ENCODE data around the gene JAG1.
"Not testable (repeated sequence)": the region's sequence is repeated elsewhere in the genome, so short reads cannot be mapped to it uniquely, and the experiment has no call there.

Gene JAG1

GRCh38 chr20:10634683-10635411 is 39.0 kb downstream of the JAG1 start:
- no peak for DNase-seq

GRCh38 chr20:10634211-10634610 is 39.6 kb downstream of the JAG1 start:
- DNase-seq: no peak

- DNase-seq: no peak
Measured at GRCh38 chr20:10633718-10634117, 40.1 kb downstream of the JAG1 start.

DNA sequence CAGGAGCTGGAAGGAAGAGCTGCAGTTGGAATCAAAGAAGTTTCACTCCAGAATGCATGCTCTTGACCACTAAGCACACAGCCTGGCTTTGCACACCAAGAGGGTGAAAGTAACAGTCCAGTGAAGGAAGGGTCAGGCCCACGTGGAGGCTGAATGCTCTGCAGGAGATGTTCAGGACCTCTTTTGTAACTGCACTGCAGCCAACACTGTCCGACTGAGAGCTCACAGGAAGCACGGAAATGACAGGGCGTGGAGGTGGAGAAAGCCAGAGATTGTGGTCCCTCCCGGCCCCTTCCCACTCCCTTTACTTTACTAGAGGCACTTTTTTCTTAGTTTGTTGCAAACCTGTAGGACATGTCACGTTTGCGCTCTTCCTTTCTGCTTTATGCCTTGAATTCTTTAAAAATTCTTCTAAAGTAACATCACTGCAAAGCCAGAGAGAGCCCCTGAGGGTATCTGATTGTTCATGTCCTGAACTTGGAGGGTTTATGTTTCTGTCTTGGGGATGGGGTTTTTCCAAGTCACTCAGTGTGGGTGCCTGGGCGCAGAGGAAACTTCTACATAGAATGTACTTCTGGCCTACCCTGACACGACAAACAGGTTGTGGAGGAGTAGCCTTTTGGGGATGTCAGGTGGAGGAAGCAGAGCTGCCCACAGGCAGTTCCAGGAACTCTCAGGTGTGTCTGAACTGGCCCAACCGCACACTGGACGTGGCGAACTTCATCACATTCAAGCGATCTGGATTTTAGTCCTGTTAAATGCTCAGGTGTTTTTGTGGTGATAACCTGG is 40.9 kb downstream of the JAG1 start:
- no peak for DNase-seq

- no peak for DNase-seq
Measured at GRCh38 chr20:10631126-10631525, 42.7 kb downstream of the JAG1 start.

- no peak for DNase-seq
Measured at GRCh38 chr20:10629946-10630650, 43.7 kb downstream of the JAG1 start.

- no peak for DNase-seq
Measured at GRCh38 chr20:10626896-10627295, 46.9 kb downstream of the JAG1 start.

DNA sequence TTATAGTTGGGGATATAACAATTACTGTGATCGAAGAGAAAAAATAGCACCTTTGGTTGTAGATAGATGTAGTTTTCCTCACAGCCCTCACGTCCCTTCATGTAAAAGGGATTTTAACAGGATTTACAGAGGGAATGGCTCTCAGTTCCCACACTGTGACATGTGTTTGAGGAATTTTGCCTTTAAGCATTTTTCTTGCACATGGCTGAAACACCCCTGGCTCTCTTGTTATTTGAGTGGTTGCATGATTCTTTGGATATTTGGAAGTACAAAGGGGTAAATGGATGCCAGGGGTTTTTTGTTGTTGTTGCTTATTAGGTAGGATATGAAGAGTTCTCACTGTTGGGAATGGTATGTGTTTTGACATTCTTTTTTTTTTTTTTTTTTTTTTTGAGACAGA is 48.2 kb downstream of the JAG1 start:
- no peak for DNase-seq

- DNase-seq: no peak
Measured at GRCh38 chr20:10622657-10623418, 51.0 kb downstream of the JAG1 start.

GRCh38 chr20:10621149-10621548 is 52.6 kb downstream of the JAG1 start:
- no peak for DNase-seq

DNA sequence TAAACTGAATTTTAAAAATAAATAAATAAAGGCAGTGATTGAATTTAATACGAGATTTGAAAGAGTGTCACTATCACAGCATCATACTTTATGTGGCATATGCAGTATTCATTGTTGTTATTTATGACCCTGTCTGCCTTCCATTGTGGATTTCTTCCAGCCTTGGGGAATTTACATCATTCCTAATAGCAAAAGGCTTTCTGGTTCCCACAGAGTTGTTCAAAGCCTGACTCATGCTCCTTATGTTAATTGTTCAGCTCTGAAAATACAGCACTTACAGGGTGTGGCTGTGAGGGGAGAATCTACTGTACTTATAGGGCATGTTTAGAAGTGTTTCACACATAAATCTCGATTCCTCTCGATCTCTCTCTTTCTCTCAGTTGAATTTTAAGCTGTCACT is 54.4 kb downstream of the JAG1 start:
- no peak for DNase-seq

DNA sequence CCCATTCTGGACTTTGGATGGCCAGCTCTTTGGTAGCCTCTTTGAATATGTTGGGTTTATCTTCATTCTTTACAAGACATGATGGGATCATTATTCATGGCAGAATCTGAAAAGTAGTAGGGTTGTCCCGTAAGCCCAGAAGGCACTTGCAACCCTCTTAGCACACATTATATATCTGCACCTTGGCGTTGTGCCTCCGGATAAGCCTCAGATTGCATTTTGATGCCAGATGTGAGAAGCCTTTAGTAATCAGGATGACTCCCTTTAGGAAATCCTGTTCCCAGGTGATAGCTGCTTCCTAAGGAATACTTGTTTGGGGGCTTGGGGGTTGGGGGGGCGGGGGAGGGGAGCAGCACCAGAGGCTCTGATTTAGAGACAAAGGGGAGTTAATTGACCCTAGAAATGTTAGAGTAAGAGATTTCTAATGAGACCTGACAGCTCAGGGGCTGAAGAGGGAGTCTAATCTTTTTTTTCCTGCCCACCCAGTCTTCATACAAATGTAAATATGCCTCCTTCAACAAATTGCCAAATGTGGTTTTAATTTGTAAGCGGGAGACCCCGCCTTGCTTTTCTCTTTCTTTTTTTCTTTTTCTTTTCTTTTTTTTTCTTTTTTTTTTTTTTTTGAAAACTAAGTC is 55.1 kb downstream of the JAG1 start:
- no peak for DNase-seq

DNA sequence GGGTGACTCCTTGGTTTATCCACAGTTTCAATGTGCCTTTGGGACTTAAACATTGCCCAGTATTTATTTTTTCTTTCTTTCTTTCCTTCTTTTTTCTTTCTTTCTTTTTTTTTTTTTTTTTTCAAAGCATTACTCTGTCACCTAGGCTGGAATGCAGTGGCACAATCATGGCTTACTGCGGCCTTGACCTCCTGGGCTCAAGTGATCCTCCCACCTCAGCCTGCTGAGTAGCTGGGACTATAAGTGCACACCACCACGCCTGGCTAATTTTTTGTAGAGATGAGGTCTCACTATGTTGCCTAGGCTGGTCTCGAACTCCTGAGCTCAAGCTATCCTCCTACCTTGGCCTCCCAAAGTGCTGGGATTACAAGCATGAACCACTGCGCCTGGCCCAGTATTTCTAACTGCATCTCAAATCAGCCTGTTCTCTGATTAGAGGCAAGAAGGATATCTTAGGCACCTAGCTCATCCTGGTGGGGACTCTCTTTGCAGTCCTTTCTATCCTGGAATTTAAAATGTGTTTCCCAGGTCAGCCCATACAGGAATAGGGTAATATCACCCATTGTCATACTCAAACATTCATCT is 56.2 kb downstream of the JAG1 start:
- DNase-seq: not testable (repeated sequence)

DNA sequence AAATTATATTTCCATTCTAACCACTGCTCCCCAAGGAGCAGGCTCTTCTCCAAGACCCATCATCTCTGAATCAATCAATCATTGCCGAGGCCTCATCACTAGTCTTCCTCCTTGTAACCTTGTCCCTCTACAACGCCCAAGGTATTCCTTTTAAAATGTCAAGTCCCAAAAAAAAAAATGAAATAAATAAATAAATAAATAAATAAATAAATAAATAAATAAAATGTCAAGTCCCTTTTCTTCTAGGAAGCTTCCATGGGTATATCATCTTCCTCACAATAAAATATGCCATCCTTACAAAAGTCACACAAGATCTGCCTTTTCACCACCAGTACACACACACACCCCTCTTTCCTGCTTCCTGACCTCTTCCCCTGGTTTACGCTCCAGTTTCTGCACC is 57.6 kb downstream of the JAG1 start:
- DNase-seq: no peak

- no peak for DNase-seq
Measured at GRCh38 chr20:10613911-10614310, 59.9 kb downstream of the JAG1 start.

DNA sequence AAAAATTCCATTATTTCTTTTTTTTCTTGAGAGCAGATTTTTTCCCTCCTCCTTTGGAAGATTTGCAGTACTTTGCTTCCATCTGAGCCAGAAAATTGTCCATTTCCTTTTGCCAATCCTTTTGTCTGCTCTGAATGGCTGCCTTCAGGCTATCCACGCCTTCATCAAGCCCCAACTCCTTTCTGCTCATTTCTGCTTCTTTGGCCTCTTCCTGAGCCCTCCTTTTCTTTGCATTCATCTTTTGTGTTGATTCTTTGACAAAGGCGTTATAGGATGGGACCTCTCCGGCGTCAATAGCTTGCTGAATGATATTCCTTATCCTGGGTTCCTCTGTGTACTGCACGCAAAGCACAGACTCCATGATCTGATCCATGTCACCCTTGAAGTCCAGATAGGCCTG is 60.4 kb downstream of the JAG1 start:
- DNase-seq: not testable (repeated sequence)

DNA sequence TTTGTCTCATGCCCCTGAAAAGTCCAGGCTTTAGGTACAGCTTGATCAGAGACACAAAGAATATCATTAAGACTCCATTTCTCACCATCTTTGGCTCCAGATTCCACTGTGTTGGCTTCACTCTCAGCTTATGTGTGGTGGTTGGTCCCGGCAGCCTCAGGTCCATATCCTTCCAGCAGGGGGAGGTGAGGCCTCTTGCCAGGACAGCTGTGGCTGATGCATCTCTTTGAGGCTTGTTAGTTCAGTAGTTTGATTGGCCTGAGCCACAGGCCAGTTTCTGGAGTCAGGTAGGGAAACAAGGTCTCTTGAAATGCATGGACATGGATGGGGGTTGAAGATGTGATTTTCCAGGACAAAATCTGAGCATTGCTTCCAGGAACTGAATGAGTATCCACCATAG is 62.4 kb downstream of the JAG1 start:
- no peak for DNase-seq

GRCh38 chr20:10610251-10610650 is 63.5 kb downstream of the JAG1 start:
- DNase-seq: no peak

DNA sequence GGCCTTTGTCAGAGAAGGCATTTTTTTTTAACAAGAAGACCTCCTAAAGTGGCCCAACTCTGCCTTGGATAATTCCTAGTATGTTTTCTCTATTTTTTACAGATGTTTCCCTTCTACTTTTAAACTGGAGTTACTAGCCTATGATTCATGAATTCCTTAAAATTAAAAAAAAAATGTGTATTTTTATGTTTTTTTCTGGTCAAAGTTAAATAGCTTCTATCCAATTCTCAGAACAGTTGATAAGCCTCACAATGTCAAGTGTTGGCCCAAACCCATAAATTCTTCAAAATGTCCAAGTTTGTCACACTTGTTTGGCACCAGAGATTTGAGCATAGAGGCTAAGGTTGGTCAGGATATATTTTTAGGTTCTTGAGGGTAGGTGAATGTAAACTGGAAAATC is 64.0 kb downstream of the JAG1 start:
- no peak for DNase-seq

GRCh38 chr20:10609276-10609675 is 64.5 kb downstream of the JAG1 start:
- DNase-seq: no peak

GRCh38 chr20:10605547-10606195 is 68.1 kb downstream of the JAG1 start:
- DNase-seq: no peak

All from NCI-H2029 treated with DMSO at 0.1 percent for 48 hours (cell line).